Stimulated activated naive CD8-positive, alpha-beta T cell treated with anti-CD3 and anti-CD28 coated beads, Interleukin-15, Interleukin-2, amounts not matched to agents 100 ng/mL and 50 ng/mL, for 24 hours (primary cell): Measurements from ENCODE around the gene ITGB6.
A peak's percentile ranks its signal among the peaks of the same experiment; 100 is the strongest.

Source experiments
- H3K27ac Mint-ChIP-seq: one replicate; pipeline ENCODE4 v1.8.0; 2021; ENCODE audit warnings: mild to moderate bottlenecking, mixed read lengths
- H3K27me3 Mint-ChIP-seq: one replicate; pipeline ENCODE4 v1.8.0; 2021; ENCODE audit warnings: mixed read lengths
- H3K36me3 Mint-ChIP-seq: one replicate; pipeline ENCODE4 v1.8.0; 2021; ENCODE audit warnings: low read depth, mixed read lengths
- H3K4me1 Mint-ChIP-seq: one replicate; pipeline ENCODE4 v1.8.0; 2021; ENCODE audit warnings: low read depth, mixed read lengths
- H3K4me3 Mint-ChIP-seq: one replicate; pipeline ENCODE4 v1.8.0; 2021; ENCODE audit warnings: mild to moderate bottlenecking, mixed read lengths
- H3K9me3 Mint-ChIP-seq: one replicate; pipeline ENCODE4 v1.8.0; 2021; ENCODE audit warnings: mixed read lengths

Gene ITGB6

GRCh38 chr2:160077912-160078810, 121.9 kb downstream of the ITGB6 start:
- Mint-ChIP-seq H3K9me3 (peaks cover 4% of the 10 kb centered on the region), H3K27ac (no peak overlapping the region), H3K27me3 (peaks cover 9% of the 10 kb centered on the region), H3K36me3 (no peaks in the 10 kb centered on the region), H3K4me3 (no peak overlapping the region), H3K4me1 (no peaks in the 10 kb centered on the region)

GRCh38 chr2:160076914-160077313, 123.2 kb downstream of the ITGB6 start:
- Mint-ChIP-seq H3K27ac (no peak overlapping the region), H3K4me3 (no peak overlapping the region), H3K4me1 (no peaks in the 10 kb centered on the region), H3K27me3 (peaks cover 6% of the 10 kb centered on the region), H3K9me3 (no peaks in the 10 kb centered on the region), H3K36me3 (no peaks in the 10 kb centered on the region)

DNA sequence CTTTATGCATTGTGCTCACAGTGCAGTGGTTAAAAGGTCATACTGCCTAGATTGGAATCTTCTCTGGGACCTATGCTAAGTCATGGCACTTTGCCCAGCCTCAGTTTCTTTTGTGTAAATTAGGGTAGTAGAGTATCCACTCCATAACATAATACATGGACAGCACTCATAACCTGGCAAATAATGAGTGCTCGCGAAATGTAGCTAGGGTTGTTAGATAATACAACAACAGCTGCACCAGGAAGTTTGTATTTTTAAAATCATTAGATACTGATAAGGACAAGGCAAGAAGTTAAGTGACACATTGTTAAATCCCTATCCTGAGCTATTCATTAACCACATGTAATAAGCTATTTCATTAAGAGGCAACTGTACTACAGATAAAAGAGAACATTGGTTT, 123.8 kb downstream of the ITGB6 start:
- H3K4me1 Mint-ChIP-seq: no peaks in the 10 kb centered on the region
- peaks cover 6% of the 10 kb centered on the region for H3K27me3 Mint-ChIP-seq
- H3K4me3 Mint-ChIP-seq: no peak overlapping the region
- no peaks in the 10 kb centered on the region for H3K36me3 Mint-ChIP-seq
- no peaks in the 10 kb centered on the region for H3K9me3 Mint-ChIP-seq
- H3K27ac Mint-ChIP-seq: no peak overlapping the region

- H3K9me3 Mint-ChIP-seq: no peaks in the 10 kb centered on the region
- H3K27me3 Mint-ChIP-seq: peaks cover 4% of the 10 kb centered on the region
- no peaks in the 10 kb centered on the region for H3K4me1 Mint-ChIP-seq
- no peaks in the 10 kb centered on the region for H3K36me3 Mint-ChIP-seq
- H3K27ac Mint-ChIP-seq: no peak overlapping the region
- no peak overlapping the region for H3K4me3 Mint-ChIP-seq
Measured at GRCh38 chr2:160075171-160075570, 124.9 kb downstream of the ITGB6 start.

- Mint-ChIP-seq H3K27me3 (peaks cover 4% of the 10 kb centered on the region), H3K4me1 (no peaks in the 10 kb centered on the region), H3K27ac (no peak overlapping the region), H3K9me3 (peaks cover 4% of the 10 kb centered on the region), H3K36me3 (no peaks in the 10 kb centered on the region), H3K4me3 (no peak overlapping the region)
Measured at GRCh38 chr2:160073284-160073888, 126.7 kb downstream of the ITGB6 start.

DNA sequence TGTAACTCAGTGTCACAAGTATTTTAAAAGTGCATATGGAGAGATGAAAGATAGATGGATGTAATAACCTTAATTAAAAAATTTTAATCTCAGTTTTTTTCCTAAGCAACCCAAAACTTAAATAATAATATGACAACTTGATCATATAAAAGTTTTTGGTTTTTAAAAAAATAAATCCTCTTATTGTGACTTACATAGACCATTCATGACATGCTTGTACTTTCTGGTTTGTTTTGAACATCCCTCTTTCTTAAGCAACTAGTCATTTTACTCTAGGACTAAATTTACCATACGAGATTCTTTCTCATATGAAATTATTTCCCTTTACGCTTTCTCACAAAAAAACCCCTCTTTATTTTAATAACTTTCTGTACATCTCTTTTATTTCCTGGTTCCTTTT, 131.2 kb downstream of the ITGB6 start:
- H3K27me3 Mint-ChIP-seq: peaks cover 15% of the 10 kb centered on the region
- no peak overlapping the region for H3K27ac Mint-ChIP-seq
- no peaks in the 10 kb centered on the region for H3K36me3 Mint-ChIP-seq
- no peaks in the 10 kb centered on the region for H3K4me1 Mint-ChIP-seq
- no peak overlapping the region for H3K4me3 Mint-ChIP-seq
- peaks cover 5% of the 10 kb centered on the region for H3K9me3 Mint-ChIP-seq

DNA sequence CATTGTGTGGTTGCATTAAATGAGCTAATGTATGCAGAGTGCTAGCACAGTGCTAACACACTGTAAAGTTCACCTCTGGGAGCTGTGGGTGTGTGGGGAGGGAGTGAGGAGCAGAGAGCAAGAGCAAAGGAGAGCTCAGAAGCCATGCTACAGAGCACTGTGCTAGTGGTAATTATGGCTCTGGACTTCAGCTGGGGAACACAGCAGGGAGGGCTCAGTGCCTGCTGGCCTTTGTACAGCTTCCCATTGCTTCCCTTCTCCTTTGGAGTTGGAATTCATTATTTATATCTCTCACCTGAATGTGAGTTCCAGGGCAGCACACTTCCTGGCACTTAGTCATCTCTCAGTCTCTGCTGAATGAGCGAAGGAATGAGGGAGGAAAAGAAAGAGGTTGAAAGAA, 135.2 kb downstream of the ITGB6 start:
- Mint-ChIP-seq H3K4me3 (no peak overlapping the region), H3K36me3 (no peaks in the 10 kb centered on the region), H3K27ac (no peak overlapping the region), H3K9me3 (peaks cover 5% of the 10 kb centered on the region), H3K27me3 (peaks cover 36% of the 10 kb centered on the region), H3K4me1 (peaks cover 8% of the 10 kb centered on the region)

DNA sequence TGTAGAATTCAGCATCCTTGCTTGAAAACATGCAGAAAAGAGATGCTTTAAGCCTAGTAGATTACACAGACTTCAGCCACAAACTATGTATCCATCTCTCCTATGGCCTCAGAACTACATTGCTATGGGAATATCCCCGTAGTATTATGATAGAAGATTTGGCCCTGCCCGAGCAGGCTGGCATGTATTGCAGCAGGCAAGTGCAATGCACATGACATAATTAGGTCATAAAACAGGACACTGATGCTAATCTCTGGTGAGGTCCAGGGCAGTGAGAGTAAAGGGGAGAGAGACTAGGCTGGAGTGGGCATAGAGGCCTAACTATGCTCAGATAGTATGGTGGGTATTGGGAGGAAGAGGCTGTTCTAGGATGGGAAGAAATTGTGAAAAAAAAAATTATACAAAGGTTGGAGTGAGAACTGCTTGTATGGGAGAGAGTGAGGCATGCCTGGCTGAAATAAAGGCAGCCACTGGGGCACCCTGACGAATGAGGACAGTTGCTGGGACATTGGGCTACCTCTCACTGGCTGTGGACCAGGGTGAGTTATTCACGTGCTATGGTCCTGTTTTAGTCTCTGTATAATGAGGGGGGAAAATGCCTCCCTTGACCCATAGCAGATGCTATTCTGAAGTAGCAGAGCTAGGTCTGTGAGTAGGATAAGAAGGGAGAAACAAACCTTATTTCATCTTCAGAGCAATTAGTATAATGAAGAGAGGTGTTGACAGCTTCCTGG, 136.0 kb downstream of the ITGB6 start:
- no peak overlapping the region for H3K27ac Mint-ChIP-seq
- H3K27me3 Mint-ChIP-seq: peaks cover 42% of the 10 kb centered on the region
- peaks cover 5% of the 10 kb centered on the region for H3K9me3 Mint-ChIP-seq
- no peaks in the 10 kb centered on the region for H3K36me3 Mint-ChIP-seq
- no peak overlapping the region for H3K4me3 Mint-ChIP-seq
- H3K4me1 Mint-ChIP-seq: peaks cover 8% of the 10 kb centered on the region

- Mint-ChIP-seq H3K4me3 (peak overlapping the region; percentile 70), H3K27ac (no peak overlapping the region), H3K9me3 (no peaks in the 10 kb centered on the region), H3K27me3 (peaks cover 44% of the 10 kb centered on the region), H3K4me1 (peaks cover 8% of the 10 kb centered on the region), H3K36me3 (no peaks in the 10 kb centered on the region)
Measured at GRCh38 chr2:160063271-160063670, 136.8 kb downstream of the ITGB6 start.

DNA sequence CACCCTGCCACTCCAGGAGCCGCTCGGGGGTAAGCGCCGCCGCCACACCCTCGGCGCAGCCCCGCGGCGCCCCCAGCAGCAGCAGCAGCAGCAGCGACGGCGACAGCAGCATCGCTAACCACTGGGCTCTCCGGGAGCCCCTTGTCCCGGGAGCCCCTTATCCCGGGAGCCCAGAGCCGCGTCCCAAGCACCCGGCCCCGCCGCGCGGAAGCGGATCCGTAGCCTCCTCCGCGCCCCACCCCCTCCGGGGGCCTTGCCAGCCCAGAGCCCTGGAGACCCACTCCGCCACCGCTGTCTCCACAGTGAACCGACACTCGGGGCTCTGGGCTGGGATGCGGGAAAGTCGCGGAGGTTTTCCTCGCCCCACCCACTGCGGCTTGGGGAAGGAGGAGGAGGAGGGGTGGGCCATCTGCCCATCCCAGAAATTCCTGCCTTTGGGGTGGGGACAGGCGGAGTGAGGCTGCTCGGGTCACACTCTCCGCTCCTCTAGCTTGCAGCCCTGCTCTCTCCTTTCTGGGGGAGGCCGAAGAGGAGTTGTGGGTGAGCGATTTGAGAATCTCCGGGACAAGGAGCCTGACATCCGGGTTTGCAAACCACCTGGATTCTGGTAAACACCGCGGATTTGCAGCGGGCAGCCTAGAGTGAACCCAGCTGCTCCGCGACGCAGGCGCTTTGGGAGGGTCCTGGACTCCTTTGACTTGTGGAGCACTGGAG, 137.6 kb downstream of the ITGB6 start, which contains the start of gene PLA2R1:
TSS of gene PLA2R1 (minus strand) at position 324 of the 714 bp plus-strand sequence. CDS start at position 112, 212 bp downstream.
- H3K27ac Mint-ChIP-seq: no peak within 1 kb of the TSS
- H3K9me3 Mint-ChIP-seq: no peaks in the 10 kb centered on the region
- H3K4me3 Mint-ChIP-seq: peak within 1 kb of the TSS; percentile 70
- peaks cover 8% of the 10 kb centered on the region for H3K4me1 Mint-ChIP-seq
- no peaks in the 10 kb centered on the region for H3K36me3 Mint-ChIP-seq
- peaks cover 46% of the 10 kb centered on the region for H3K27me3 Mint-ChIP-seq

- H3K4me1 Mint-ChIP-seq: peaks cover 8% of the 10 kb centered on the region
- H3K27ac Mint-ChIP-seq: no peak overlapping the region
- H3K27me3 Mint-ChIP-seq: peaks cover 46% of the 10 kb centered on the region
- H3K4me3 Mint-ChIP-seq: peak overlapping the region; percentile 17
- H3K36me3 Mint-ChIP-seq: no peaks in the 10 kb centered on the region
- H3K9me3 Mint-ChIP-seq: no peaks in the 10 kb centered on the region
Measured at GRCh38 chr2:160061944-160062291, 138.2 kb downstream of the ITGB6 start.

GRCh38 chr2:160061533-160061932, 138.5 kb downstream of the ITGB6 start:
- Mint-ChIP-seq H3K27ac (no peak overlapping the region), H3K27me3 (peaks cover 44% of the 10 kb centered on the region), H3K36me3 (no peaks in the 10 kb centered on the region), H3K4me1 (peaks cover 8% of the 10 kb centered on the region), H3K9me3 (no peaks in the 10 kb centered on the region), H3K4me3 (no peak overlapping the region)

DNA sequence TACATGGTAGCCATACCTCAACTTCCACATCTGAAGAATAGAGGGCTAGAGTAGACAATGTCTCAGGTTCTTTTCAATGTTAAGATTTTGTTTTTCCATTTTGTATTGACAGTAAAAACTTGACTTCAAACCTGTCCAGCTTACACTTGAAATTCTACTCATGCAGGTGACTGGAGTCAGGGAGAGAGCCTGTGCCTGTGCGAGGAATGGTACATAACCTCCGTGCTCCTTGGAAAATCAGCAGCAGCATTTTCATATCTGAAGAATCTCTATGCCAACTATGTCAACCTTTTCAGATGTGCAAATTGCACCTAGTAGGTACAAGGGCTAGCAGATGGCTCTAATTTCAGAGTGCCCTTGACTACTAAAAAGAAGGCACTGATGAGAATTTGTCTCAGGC, 139.8 kb downstream of the ITGB6 start:
- peaks cover 44% of the 10 kb centered on the region for H3K27me3 Mint-ChIP-seq
- H3K4me3 Mint-ChIP-seq: no peak overlapping the region
- no peak overlapping the region for H3K27ac Mint-ChIP-seq
- H3K36me3 Mint-ChIP-seq: no peaks in the 10 kb centered on the region
- H3K9me3 Mint-ChIP-seq: no peaks in the 10 kb centered on the region
- peaks cover 8% of the 10 kb centered on the region for H3K4me1 Mint-ChIP-seq

GRCh38 chr2:160057356-160057755, 142.7 kb downstream of the ITGB6 start:
- H3K9me3 Mint-ChIP-seq: no peaks in the 10 kb centered on the region
- H3K27me3 Mint-ChIP-seq: peaks cover 39% of the 10 kb centered on the region
- no peaks in the 10 kb centered on the region for H3K4me1 Mint-ChIP-seq
- H3K4me3 Mint-ChIP-seq: no peak overlapping the region
- no peaks in the 10 kb centered on the region for H3K36me3 Mint-ChIP-seq
- no peak overlapping the region for H3K27ac Mint-ChIP-seq
